Upper lobe of left lung (tissue), 4 donors: ENCODE results near the gene SLC25A24.
"Not testable (repeated sequence)": the region's sequence is repeated elsewhere in the genome, so short reads cannot be mapped to it uniquely, and the experiment has no call there.

Source experiments
- EP300 ChIP-seq, 4 donors: sonication (generic); formaldehyde crosslinking; IDR thresholded peaks; one replicate each; pipeline ENCODE4 v1.5.1; 2017; ENCODE audit warnings: antibody characterized with exemption in 4 of 4, control low read depth in 2 of 4
- POLR2A ChIP-seq, 4 donors: fragments of 450-650 bp; IDR thresholded peaks; one replicate each; pipeline ENCODE4 v1.5.1; 2016 to 2017; ENCODE audit warnings: antibody characterized with exemption in 4 of 4, mild to moderate bottlenecking in 2 of 4
- TF ChIP-seq, protein P1 (sequence below), 6 experiments: fragments of 450-650 bp in 4 of 6; fragments of 200-600 bp in 2 of 6; sonication (generic) in 2 of 6; IDR thresholded peaks; one replicate each; pipeline ENCODE4 v1.5.1; 2016 to 2019; ENCODE audit warnings: antibody characterized with exemption in 6 of 6

DNA sequence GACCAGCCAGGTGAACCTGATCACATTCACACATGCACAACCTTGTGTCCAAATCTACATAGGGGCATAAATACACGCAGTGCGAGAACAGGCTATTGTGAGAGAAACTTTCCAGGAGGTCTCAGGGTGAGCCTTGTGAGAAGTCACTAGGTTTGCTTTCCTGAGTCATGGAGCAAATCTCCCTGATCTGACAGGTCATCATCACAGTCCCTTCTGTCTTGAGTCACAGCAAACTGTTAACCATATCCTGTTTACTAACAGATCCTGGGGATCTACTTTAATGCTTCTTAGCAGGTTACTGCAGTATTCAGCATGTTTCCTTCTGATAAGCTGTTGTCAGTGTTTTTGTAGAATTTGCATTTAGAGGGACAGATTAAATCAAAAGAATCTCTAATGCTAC is 35.2 kb upstream of the SLC25A24 start:
- TF ChIP-seq POLR2A, EP300 (IDR thresholded peaks at IDR 0.05): not testable (repeated sequence)
- TF ChIP-seq, protein P1, sequence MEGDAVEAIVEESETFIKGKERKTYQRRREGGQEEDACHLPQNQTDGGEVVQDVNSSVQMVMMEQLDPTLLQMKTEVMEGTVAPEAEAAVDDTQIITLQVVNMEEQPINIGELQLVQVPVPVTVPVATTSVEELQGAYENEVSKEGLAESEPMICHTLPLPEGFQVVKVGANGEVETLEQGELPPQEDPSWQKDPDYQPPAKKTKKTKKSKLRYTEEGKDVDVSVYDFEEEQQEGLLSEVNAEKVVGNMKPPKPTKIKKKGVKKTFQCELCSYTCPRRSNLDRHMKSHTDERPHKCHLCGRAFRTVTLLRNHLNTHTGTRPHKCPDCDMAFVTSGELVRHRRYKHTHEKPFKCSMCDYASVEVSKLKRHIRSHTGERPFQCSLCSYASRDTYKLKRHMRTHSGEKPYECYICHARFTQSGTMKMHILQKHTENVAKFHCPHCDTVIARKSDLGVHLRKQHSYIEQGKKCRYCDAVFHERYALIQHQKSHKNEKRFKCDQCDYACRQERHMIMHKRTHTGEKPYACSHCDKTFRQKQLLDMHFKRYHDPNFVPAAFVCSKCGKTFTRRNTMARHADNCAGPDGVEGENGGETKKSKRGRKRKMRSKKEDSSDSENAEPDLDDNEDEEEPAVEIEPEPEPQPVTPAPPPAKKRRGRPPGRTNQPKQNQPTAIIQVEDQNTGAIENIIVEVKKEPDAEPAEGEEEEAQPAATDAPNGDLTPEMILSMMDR (IDR thresholded peaks at IDR 0.05): not testable (repeated sequence)
